ENCODE measurements around the gene HPCA. TPM values are rescaled to one million over a fixed set of nuclear protein-coding genes. Genes with fewer than 3 reads are reported as not detected.

HPCA gene
- total RNA-seq, 1 donor from 2014 or later = not detected

- DNase-seq = no peak
- Histone ChIP-seq H3K36me3 (no peaks in the 10 kb centered on the region), H3K4me1 (peaks cover 16% of the 10 kb centered on the region), H3K27me3 (ENCODE audit: low read depth) (peaks cover 78% of the 10 kb centered on the region), H3K27ac (replicated peaks) (no peak overlapping the region), H3K4me3 (peak overlapping the region; percentile 61), H3K9me3 (replicated peaks) (no peaks in the 10 kb centered on the region)
- TF ChIP-seq, protein P1, sequence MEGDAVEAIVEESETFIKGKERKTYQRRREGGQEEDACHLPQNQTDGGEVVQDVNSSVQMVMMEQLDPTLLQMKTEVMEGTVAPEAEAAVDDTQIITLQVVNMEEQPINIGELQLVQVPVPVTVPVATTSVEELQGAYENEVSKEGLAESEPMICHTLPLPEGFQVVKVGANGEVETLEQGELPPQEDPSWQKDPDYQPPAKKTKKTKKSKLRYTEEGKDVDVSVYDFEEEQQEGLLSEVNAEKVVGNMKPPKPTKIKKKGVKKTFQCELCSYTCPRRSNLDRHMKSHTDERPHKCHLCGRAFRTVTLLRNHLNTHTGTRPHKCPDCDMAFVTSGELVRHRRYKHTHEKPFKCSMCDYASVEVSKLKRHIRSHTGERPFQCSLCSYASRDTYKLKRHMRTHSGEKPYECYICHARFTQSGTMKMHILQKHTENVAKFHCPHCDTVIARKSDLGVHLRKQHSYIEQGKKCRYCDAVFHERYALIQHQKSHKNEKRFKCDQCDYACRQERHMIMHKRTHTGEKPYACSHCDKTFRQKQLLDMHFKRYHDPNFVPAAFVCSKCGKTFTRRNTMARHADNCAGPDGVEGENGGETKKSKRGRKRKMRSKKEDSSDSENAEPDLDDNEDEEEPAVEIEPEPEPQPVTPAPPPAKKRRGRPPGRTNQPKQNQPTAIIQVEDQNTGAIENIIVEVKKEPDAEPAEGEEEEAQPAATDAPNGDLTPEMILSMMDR (IDR thresholded peaks at IDR 0.05; ENCODE audit: borderline replicate concordance) = peak; percentile 60
- intact Hi-C loops (cut with micrococcal nuclease) = no loop called here
Observed at GRCh38 chr1:32892368-32893197, 6.3 kb downstream of the HPCA start.

DNA sequence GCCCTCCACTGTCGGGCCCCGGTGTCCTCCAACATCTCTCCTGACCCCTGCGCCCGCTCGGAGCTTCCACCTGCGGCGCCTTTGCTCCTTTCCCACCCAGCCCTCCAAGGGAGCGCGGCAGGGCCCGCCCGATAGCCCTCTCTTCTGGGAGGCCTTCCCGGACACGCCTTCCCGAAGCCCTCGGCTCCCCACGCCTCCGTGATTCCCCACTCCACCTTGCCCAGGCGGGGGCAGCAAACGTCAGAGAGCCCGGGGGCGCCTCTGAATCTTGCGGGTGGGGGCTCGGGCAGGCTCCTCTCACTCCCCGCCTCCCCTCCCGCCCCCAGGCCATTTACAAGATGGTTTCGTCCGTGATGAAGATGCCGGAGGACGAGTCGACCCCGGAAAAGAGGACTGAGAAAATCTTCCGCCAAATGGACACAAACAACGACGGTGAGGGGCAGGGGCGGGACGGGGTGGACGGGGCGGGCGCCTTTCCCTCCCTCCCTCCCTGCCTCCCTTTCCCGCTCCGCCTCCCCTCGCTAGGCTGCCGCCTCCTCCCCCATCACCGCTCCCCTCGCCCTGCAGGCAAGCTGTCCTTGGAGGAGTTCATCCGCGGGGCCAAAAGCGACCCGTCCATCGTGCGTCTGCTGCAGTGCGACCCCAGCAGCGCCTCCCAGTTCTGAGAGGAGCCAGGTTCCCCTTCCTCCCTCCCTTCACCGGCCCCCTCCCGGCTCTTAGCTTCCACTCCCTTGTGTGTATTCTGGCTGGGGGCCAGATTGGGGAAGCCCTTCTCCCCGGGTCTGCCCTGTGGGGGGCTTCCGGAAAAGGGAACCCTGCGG is 7.1 kb downstream of the HPCA start:
- peak; percentile 36 for DNase-seq
- TF ChIP-seq, protein P1 (IDR thresholded peaks at IDR 0.05; ENCODE audit: borderline replicate concordance) = no peak
- H3K27ac ChIP-seq (replicated peaks) = no peak overlapping the region

DNA sequence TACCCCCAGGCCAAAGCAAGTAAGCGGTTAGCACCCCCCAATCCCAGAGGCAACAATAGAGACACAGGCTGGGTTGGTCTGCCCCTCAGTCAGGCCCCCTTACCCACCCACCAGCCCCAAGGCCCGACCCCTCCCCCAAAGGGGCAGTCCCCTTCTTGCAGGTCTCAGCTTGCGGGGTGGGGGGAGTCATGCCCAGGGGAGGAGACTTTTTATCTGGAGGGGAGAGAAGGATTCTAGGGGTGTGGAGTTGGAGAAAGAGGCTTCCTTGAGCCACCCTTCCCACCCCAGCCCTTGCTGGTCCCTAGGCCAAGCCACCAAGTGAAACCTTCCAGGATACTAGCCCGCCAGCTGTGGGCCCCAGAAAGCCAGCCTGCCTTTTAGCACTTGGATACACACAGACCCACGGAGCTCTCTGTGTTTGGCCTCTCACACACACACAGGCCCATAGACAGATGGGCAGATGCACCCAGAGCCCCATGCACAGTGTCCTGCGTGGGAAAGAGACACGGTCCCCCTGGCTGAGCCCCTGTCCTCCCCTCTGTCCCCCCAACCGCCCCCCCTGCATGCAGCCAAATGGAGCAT is 7.8 kb downstream of the HPCA start:
- peak overlapping the region; percentile 61 for H3K4me3 ChIP-seq
- DNase-seq = no peak
- intact Hi-C loops (cut with micrococcal nuclease) = no loop called here
- H3K27ac ChIP-seq (replicated peaks) = no peak overlapping the region
- peaks cover 63% of the 10 kb centered on the region for H3K27me3 ChIP-seq (ENCODE audit: low read depth)
- no peaks in the 10 kb centered on the region for H3K36me3 ChIP-seq
- peaks cover 16% of the 10 kb centered on the region for H3K4me1 ChIP-seq
- TF ChIP-seq, protein P1 (IDR thresholded peaks at IDR 0.05; ENCODE audit: borderline replicate concordance) = no peak
- H3K9me3 ChIP-seq (replicated peaks) = no peaks in the 10 kb centered on the region

More for the DNA sequence above, 7.1 kb downstream of the HPCA start:
- Histone ChIP-seq H3K4me1 (peaks cover 16% of the 10 kb centered on the region), H3K36me3 (no peaks in the 10 kb centered on the region), H3K4me3 (peak overlapping the region; percentile 61), H3K9me3 (replicated peaks) (no peaks in the 10 kb centered on the region), H3K27me3 (ENCODE audit: low read depth) (peaks cover 70% of the 10 kb centered on the region)
- intact Hi-C loops (cut with micrococcal nuclease) = no loop called here

DNA sequence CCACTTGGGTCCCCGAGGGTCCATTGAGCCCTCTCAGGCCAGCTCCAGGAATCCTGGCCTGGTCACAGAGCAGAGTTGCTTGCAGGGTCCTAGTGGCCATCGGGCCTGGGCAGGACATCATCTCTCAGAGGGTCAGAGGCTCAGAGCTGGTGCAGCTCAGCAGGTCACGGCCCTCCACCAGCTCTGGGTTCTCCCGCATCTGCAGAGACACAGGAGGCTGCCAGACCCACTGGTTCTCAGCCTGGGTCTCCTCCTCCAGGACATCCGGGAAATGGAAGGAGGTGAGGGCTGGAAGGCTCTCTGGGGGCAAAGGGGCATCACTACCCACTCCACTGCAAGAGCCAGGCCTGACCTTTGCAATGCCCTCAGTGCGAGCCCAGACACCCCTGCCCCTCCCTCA is 8.4 kb downstream of the HPCA start:
- Histone ChIP-seq H3K27me3 (ENCODE audit: low read depth) (peaks cover 57% of the 10 kb centered on the region), H3K9me3 (replicated peaks) (no peaks in the 10 kb centered on the region), H3K4me3 (no peak overlapping the region), H3K27ac (replicated peaks) (no peak overlapping the region), H3K4me1 (peaks cover 16% of the 10 kb centered on the region), H3K36me3 (no peaks in the 10 kb centered on the region)
- intact Hi-C loops (cut with micrococcal nuclease) = no loop called here
- TF ChIP-seq, protein P1 (IDR thresholded peaks at IDR 0.05; ENCODE audit: borderline replicate concordance) = no peak
- no peak for DNase-seq
